AG08395 (cell line): ENCODE data around the gene NEDD9.

Experiments
- DNase-seq: peaks from one replicate; pipeline ENCODE4 v3.0.0; 2012; ENCODE audit warnings: mixed read lengths, low spot score

NEDD9 gene

GRCh38 chr6:11201015-11201414, 31.5 kb downstream of the NEDD9 start:
- no peak for DNase-seq

GRCh38 chr6:11200356-11200755, 32.1 kb downstream of the NEDD9 start:
- peak; percentile 31 for DNase-seq

- DNase-seq: no peak
Observed at GRCh38 chr6:11198663-11199603, 33.5 kb downstream of the NEDD9 start.

GRCh38 chr6:11197850-11198249, 34.6 kb downstream of the NEDD9 start:
- no peak for DNase-seq

GRCh38 chr6:11197175-11197536, 35.3 kb downstream of the NEDD9 start:
- DNase-seq: peak; percentile 77

GRCh38 chr6:11196511-11197174, 35.8 kb downstream of the NEDD9 start:
- DNase-seq: peak; percentile 89

GRCh38 chr6:11194356-11195218, 37.9 kb downstream of the NEDD9 start:
- DNase-seq: no peak

- no peak for DNase-seq
Observed at GRCh38 chr6:11193434-11193833, 39.0 kb downstream of the NEDD9 start.

- no peak for DNase-seq
Observed at GRCh38 chr6:11192167-11192566, 40.3 kb downstream of the NEDD9 start.

- no peak for DNase-seq
Observed at GRCh38 chr6:11190625-11191245, 41.7 kb downstream of the NEDD9 start.

GRCh38 chr6:11189865-11190624, 42.4 kb downstream of the NEDD9 start:
- no peak for DNase-seq

GRCh38 chr6:11188161-11188915, 44.1 kb downstream of the NEDD9 start:
- no peak for DNase-seq

- no peak for DNase-seq
Observed at GRCh38 chr6:11187301-11187700, 45.2 kb downstream of the NEDD9 start.

- DNase-seq: no peak
Observed at GRCh38 chr6:11185204-11185842, 47.1 kb downstream of the NEDD9 start.

GRCh38 chr6:11183761-11184362, 48.6 kb downstream of the NEDD9 start:
- no peak for DNase-seq

GRCh38 chr6:11181478-11182136, 50.9 kb downstream of the NEDD9 start:
- no peak for DNase-seq

- DNase-seq: no peak
Observed at GRCh38 chr6:11179419-11180202, 52.9 kb downstream of the NEDD9 start.

GRCh38 chr6:11179088-11179418, 53.4 kb downstream of the NEDD9 start:
- no peak for DNase-seq
